HG03280 (cell line): ENCODE data around the gene TMEM151A.
A peak's percentile ranks its signal among the peaks of the same experiment; 100 is the strongest.

Experiments
- ATAC-seq: cut with Tn5 transposase; IDR thresholded peaks from one replicate; pipeline ENCODE4 v1.9.1; 2021; ENCODE audit warnings: mild to moderate bottlenecking, moderate library complexity; ENCODE audit not compliant: unreplicated experiment

The TMEM151A gene

GRCh38 chr11:66282468-66283455 is 8.9 kb upstream of the TMEM151A start:
- ATAC-seq = peak; percentile 82

GRCh38 chr11:66283461-66284105 is 8.1 kb upstream of the TMEM151A start:
- no peak for ATAC-seq

- no peak for ATAC-seq
These were observed 7.1 kb upstream of the TMEM151A start for GRCh38 chr11:66284526-66285078.

GRCh38 chr11:66285250-66285947 is 6.3 kb upstream of the TMEM151A start:
- ATAC-seq = no peak

GRCh38 chr11:66286699-66287098 is 5.0 kb upstream of the TMEM151A start:
- ATAC-seq = no peak

GRCh38 chr11:66287211-66287888 is 4.3 kb upstream of the TMEM151A start:
- ATAC-seq = no peak

- no peak for ATAC-seq
These were observed 3.6 kb upstream of the TMEM151A start for GRCh38 chr11:66287889-66288670.

GRCh38 chr11:66288671-66289547 is 2.8 kb upstream of the TMEM151A start, which contains the start of gene YIF1A:
YIF1A (minus strand) TSS chr11:66289143; CDS start chr11:66288985, 158 bp downstream.
- peak; percentile 92 for ATAC-seq

GRCh38 chr11:66289548-66290329 is 2.0 kb upstream of the TMEM151A start:
- ATAC-seq = peak; percentile 37

- no peak for ATAC-seq
These were observed 1.4 kb upstream of the TMEM151A start for GRCh38 chr11:66290330-66290621.

GRCh38 chr11:66291303-66291705 is 390 bp upstream of the TMEM151A start:
- no peak for ATAC-seq

GRCh38 chr11:66292543-66293332 is 1.0 kb downstream of the TMEM151A start:
- no peak for ATAC-seq

- no peak for ATAC-seq
These were observed 1.7 kb downstream of the TMEM151A start for GRCh38 chr11:66293352-66293751.

GRCh38 chr11:66293777-66294625 is 2.3 kb downstream of the TMEM151A start:
- no peak for ATAC-seq

GRCh38 chr11:66294626-66295620 is 3.2 kb downstream of the TMEM151A start:
- no peak for ATAC-seq
